Activated CD8-positive, alpha-beta memory T cell treated with anti-CD3 and anti-CD28 coated beads, Interleukin-2, amount 10 ng/mL, durations not matched to agents 7 days and 5 days (primary cell): ENCODE results near the gene DCDC2C. TPM values are rescaled to one million over a fixed set of nuclear protein-coding genes. Genes with fewer than 3 reads are reported as not detected.

ENCODE experiments used
- ATAC-seq: fragments of 150-1000 bp; cut with Tn5 transposase; one replicate; pipeline ENCODE4 v1.10.0; 2021; ENCODE audit warnings: moderate library complexity
- CTCF ChIA-PET: fragments of 350-600 bp; sonication (Branson Sonifier 250); formaldehyde crosslinking; loops from one replicate; lab custom pipeline; 2021; ENCODE audit warnings: antibody characterized with exemption; lab: Charles Lee
- DNase-seq: peaks from one replicate; pipeline ENCODE4 v3.0.0-alpha.2; 2020
- H3K27ac Mint-ChIP-seq: one replicate; pipeline ENCODE4 v1.8.0; 2021; ENCODE audit warnings: mild to moderate bottlenecking, mixed read lengths
- H3K27me3 Mint-ChIP-seq: one replicate; pipeline ENCODE4 v1.8.0; 2021; ENCODE audit warnings: mixed read lengths
- H3K36me3 Mint-ChIP-seq: one replicate; pipeline ENCODE4 v1.8.0; 2021; ENCODE audit warnings: mild to moderate bottlenecking, mixed read lengths
- H3K4me1 Mint-ChIP-seq: one replicate; pipeline ENCODE4 v1.8.0; 2021; ENCODE audit warnings: mixed read lengths
- H3K4me3 Mint-ChIP-seq: one replicate; pipeline ENCODE4 v1.8.0; 2021; ENCODE audit warnings: mild to moderate bottlenecking, moderate library complexity, mixed read lengths
- H3K9me3 Mint-ChIP-seq: one replicate; pipeline ENCODE4 v1.8.0; 2022; ENCODE audit warnings: low read depth, mixed read lengths
- total RNA-seq, 2 experiments: library from RNA; stranded (reverse); gene quantifications; one replicate each; pipeline ENCODE4 v1.2.3, GENCODE V29; 2021

Gene DCDC2C
- total RNA-seq, 2 experiments from 2014 or later, result not detected

DNA sequence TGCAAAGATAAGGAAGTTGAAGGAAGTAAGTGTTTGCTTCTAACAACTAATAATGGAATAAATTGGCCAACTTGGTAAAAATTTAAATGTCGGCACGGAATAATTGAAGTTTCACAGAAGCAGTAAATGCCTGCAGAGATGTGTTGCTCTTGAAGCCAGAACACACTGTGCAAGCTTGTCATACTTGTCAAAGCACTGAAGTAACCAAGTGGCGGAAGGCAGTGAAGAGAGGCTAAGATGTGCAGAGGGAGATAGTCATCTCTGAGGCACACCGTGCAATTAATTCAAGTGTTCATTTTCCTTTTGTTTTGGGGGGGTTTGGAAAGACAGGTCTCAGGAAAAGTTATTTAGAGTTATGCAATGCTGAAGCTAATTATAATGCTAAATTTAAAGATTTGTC is 5.2 kb downstream of the DCDC2C start:
- DNase-seq, result no peak
- H3K27ac Mint-ChIP-seq, result no peak overlapping the region
- CTCF ChIA-PET, result no interaction called here
- H3K36me3 Mint-ChIP-seq, result no peaks in the 10 kb centered on the region
- no peak for ATAC-seq
- H3K27me3 Mint-ChIP-seq, result peaks cover 16% of the 10 kb centered on the region
- H3K4me1 Mint-ChIP-seq, result no peaks in the 10 kb centered on the region
- H3K9me3 Mint-ChIP-seq, result no peaks in the 10 kb centered on the region
- H3K4me3 Mint-ChIP-seq, result no peak overlapping the region

DNA sequence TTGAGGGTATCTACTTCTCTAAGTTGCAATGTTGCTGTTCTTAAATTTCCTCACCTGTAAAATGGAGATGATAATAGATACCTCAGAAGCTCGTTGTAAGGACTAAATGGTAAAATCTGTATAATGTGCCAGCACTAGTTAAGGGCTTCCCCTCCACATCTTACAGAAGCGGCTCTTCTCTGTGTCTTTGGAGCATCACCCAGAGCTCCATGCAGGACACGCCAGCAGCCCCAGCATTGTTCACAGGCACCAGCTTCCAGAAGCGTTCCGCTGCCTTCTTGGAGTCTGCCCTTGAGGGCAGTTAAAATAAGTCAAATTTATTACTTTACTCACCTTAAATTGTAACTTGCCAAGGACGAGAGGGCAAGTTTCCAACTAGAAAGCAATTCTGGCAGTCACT is 5.8 kb downstream of the DCDC2C start:
- no peak for ATAC-seq
- CTCF ChIA-PET, result no interaction called here
- DNase-seq, result no peak
- no peak overlapping the region for H3K27ac Mint-ChIP-seq
- no peaks in the 10 kb centered on the region for H3K9me3 Mint-ChIP-seq
- H3K4me1 Mint-ChIP-seq, result no peaks in the 10 kb centered on the region
- H3K27me3 Mint-ChIP-seq, result peaks cover 16% of the 10 kb centered on the region
- H3K4me3 Mint-ChIP-seq, result no peak overlapping the region
- no peaks in the 10 kb centered on the region for H3K36me3 Mint-ChIP-seq

DNA sequence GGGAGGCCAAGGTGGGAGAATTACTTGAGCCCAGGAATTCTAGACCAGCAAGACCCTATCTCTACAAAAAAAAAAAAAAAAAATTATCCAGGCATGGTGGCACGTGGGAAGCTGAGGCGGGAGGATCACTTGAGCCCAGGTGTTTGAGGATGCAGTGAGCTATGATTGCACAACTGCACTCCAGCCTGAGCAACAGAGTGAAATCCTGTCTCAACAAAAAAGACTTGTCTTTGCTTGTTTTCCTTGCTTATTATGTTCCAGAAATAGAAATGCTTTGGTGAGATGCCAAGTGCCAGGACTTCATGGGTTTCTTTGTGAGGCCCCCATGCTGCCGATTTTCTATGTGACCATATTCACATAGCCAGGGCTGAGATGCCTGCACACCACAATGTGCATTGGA is 9.0 kb downstream of the DCDC2C start:
- no peaks in the 10 kb centered on the region for H3K36me3 Mint-ChIP-seq
- peaks cover 2% of the 10 kb centered on the region for H3K27me3 Mint-ChIP-seq
- H3K4me3 Mint-ChIP-seq, result no peak overlapping the region
- ATAC-seq (no peak), DNase-seq (no peak)
- H3K9me3 Mint-ChIP-seq, result no peaks in the 10 kb centered on the region
- CTCF ChIA-PET, result interaction anchor here (1.5 kb wide), 1 partner anchor 16 kb away, joined by 3 read pairs; no protein-coding TSS in a partner anchor
- no peak overlapping the region for H3K27ac Mint-ChIP-seq
- H3K4me1 Mint-ChIP-seq, result no peaks in the 10 kb centered on the region

DNA sequence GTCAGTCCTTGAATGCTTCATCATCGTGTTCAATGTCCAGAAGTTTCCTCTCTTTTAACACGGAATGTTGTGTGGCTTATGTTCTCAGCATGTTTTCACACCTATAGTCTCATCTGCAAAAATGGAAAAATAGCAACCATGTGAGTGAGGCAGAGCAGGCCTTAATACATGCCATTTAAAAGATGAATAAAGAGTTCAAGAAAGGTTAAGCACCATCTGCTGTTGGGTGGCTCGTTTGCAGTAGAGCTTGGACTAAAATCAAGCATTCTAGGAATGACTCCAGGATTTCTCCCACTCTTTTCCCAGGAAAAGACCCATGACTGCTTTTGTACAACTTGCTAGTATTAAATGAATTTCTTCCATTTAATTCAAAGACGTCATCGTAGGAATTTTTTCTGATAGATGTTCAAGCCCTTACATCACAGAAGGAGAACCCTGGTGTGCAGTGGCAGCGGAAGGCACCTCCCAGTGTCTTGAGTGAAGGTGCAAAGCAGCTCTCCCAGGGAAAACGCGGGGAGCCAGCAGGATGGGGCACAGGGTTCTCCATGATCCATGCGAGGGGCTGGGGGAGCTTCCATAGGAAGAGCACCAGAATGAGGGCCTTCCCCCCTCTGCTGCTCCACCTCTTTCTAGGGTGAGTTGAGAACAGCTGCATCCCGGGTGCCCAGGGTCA is 9.6 kb downstream of the DCDC2C start:
- no peaks in the 10 kb centered on the region for H3K4me1 Mint-ChIP-seq
- no peak overlapping the region for H3K4me3 Mint-ChIP-seq
- no peak overlapping the region for H3K27ac Mint-ChIP-seq
- DNase-seq, result no peak
- H3K27me3 Mint-ChIP-seq, result peaks cover 2% of the 10 kb centered on the region
- H3K9me3 Mint-ChIP-seq, result no peaks in the 10 kb centered on the region
- H3K36me3 Mint-ChIP-seq, result no peaks in the 10 kb centered on the region
- CTCF ChIA-PET, result interaction anchor here (0.7 to 1.1 kb wide), 2 partner anchors 14 to 15 kb away, joined by 3 read pairs; no protein-coding TSS in a partner anchor
- no peak for ATAC-seq

DNA sequence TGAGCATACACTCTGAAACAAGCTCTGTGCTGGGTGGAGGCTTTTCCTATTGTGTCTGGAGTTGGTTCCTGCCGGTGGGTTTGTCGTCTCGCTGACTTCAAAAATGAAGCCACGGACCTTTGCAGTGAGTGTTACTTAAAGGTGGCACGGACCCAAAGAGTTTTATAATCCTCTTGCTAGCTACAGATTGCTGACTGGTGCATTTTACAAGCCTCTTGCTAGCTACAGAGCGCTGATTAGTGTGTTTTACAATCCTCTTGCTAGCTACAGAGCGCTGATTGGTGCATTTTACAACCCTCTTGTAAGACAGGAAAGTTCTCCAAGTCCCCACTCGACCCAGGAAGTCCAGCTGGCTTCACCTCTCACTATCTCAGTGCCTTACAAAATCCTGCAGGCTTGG is 15.3 kb downstream of the DCDC2C start:
- Mint-ChIP-seq H3K9me3 (no peaks in the 10 kb centered on the region), H3K27me3 (no peaks in the 10 kb centered on the region), H3K4me3 (no peak overlapping the region), H3K36me3 (no peaks in the 10 kb centered on the region), H3K4me1 (no peaks in the 10 kb centered on the region), H3K27ac (no peak overlapping the region)
- CTCF ChIA-PET, result no interaction called here
- ATAC-seq (no peak), DNase-seq (no peak)

DNA sequence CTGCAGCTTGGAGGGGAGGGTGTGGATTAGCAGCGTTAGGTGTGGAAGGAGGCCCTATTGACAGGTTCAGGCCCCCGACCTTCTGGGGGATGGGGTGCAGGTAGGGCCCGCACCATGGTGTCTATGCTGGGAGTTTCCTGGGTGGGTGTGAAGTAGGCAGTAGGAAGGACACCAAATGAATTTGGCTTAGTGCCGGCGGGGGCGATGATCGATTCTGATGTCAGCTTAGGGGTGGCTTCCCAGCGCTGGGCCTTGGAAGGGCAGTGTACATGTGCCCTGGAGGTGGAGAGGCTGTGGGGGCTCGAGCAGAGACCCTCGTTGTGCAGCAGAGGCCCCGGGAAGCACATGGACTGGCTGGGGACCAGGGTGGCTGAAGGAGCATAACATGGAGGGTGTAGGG is 21.6 kb downstream of the DCDC2C start:
- CTCF ChIA-PET, result no interaction called here
- no peak for ATAC-seq

DNA sequence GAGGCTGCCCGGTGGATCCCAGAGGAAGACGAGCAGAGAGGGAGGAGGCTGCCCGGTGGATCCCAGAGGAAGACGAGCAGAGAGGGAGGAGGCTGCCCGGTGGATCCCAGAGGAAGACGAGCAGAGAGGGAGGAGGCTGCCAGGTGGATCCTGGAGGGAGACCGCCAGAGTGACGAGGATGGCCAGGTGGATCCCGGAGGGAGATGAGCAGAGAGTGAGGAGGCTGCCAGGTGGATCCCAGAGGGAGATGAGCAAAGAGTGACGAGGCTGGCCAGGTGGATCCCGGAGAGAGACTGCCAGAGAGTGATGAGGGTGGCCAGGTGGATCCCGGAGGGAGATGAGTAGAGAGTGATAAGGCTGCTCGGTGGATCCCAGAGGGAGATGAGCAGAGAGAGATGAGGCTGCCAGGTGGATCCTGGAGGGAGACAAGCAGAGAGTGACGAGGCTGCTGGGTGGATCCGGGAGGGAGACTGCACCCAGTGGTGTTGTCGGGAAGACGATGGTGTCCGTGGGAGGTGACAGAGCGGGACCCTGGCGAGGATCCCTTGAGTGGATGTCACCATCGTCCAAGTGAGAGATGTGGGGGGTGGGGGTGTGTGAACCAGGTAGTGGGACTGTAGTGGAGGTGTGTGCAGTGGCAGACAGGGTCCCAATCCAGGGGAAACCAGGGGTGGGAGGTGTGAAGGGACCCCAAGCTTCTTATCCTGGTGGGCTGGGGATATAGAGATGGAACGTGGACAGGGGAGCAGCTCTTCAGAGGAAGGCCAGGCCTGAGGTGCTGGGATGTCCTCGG is 22.3 kb downstream of the DCDC2C start:
- CTCF ChIA-PET, result no interaction called here
- H3K36me3 Mint-ChIP-seq, result no peaks in the 10 kb centered on the region
- no peaks in the 10 kb centered on the region for H3K27me3 Mint-ChIP-seq
- no peaks in the 10 kb centered on the region for H3K9me3 Mint-ChIP-seq
- H3K27ac Mint-ChIP-seq, result no peak overlapping the region
- DNase-seq, result peak; percentile 31
- no peak for ATAC-seq
- no peak overlapping the region for H3K4me3 Mint-ChIP-seq
- H3K4me1 Mint-ChIP-seq, result no peaks in the 10 kb centered on the region

More for the DNA sequence above, 21.6 kb downstream of the DCDC2C start:
- peak; percentile 30 for DNase-seq
- H3K36me3 Mint-ChIP-seq, result no peaks in the 10 kb centered on the region
- no peaks in the 10 kb centered on the region for H3K4me1 Mint-ChIP-seq
- H3K27ac Mint-ChIP-seq, result no peak overlapping the region
- H3K27me3 Mint-ChIP-seq, result no peaks in the 10 kb centered on the region
- no peak overlapping the region for H3K4me3 Mint-ChIP-seq
- H3K9me3 Mint-ChIP-seq, result no peaks in the 10 kb centered on the region

DNA sequence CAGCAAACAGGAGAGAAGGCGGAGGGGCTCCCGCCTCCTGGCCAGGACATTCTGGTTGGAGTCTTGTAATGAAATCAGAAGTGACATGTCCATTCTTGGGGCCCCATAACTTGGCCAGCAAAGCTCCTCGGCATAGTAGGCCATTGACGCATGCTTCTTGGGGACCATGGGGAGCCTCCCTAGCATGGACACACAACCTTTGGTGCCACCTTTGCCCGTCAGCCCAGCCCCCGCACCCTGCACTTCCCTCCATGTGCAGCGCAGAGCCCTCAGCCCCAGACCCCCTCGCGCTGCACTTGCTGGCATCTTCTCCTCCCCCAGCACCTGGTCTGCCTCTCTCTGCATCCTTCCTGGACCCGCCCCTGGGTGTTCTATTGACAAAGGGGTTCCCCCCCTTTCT is 23.1 kb downstream of the DCDC2C start:
- Mint-ChIP-seq H3K27me3 (no peaks in the 10 kb centered on the region), H3K4me3 (no peak overlapping the region), H3K27ac (no peak overlapping the region), H3K36me3 (no peaks in the 10 kb centered on the region), H3K9me3 (no peaks in the 10 kb centered on the region), H3K4me1 (no peaks in the 10 kb centered on the region)
- CTCF ChIA-PET, result no interaction called here
- ATAC-seq (no peak), DNase-seq (peak; percentile 25)

DNA sequence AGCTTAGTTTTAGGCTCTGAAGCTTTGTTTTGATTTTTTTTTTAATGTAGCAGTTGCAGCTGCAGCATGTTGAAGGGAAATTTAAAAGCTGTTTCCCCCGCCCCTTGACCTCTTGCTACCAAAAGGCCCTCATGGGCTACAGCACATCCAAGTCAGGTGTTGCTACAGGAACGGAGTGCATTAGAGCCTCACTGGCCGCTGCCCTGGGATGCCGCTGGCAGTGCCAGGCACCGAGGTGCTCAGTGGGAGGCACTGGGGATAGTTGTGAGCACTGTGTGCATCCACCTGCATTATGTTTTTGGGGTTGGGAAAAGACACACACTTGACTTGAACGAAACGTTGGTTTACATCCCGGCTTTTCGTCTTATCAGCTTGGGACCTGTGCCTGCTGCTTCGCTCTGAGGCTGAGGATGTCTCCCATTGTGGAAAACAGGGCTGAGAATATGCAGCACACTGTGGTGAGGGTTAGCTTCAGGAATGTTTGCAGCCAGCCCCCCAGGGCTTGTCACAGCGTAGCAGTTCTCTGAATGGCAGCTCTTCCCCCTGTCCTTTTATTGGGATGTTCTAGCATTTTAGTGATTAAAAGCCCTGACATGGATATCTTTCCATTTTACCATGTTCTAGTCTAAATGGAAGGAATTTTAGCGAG is 24.1 kb downstream of the DCDC2C start:
- DNase-seq (peak; percentile 26), ATAC-seq (no peak)
- H3K27ac Mint-ChIP-seq, result no peak overlapping the region
- CTCF ChIA-PET, result interaction anchor here (0.6 to 4.0 kb wide), 10 partner anchors 14 to 232 kb away, joined by 3 to 28 read pairs (median 4); no protein-coding TSS in a partner anchor
- H3K4me1 Mint-ChIP-seq, result no peaks in the 10 kb centered on the region
- no peaks in the 10 kb centered on the region for H3K36me3 Mint-ChIP-seq
- no peaks in the 10 kb centered on the region for H3K9me3 Mint-ChIP-seq
- H3K27me3 Mint-ChIP-seq, result no peaks in the 10 kb centered on the region
- H3K4me3 Mint-ChIP-seq, result no peak overlapping the region

DNA sequence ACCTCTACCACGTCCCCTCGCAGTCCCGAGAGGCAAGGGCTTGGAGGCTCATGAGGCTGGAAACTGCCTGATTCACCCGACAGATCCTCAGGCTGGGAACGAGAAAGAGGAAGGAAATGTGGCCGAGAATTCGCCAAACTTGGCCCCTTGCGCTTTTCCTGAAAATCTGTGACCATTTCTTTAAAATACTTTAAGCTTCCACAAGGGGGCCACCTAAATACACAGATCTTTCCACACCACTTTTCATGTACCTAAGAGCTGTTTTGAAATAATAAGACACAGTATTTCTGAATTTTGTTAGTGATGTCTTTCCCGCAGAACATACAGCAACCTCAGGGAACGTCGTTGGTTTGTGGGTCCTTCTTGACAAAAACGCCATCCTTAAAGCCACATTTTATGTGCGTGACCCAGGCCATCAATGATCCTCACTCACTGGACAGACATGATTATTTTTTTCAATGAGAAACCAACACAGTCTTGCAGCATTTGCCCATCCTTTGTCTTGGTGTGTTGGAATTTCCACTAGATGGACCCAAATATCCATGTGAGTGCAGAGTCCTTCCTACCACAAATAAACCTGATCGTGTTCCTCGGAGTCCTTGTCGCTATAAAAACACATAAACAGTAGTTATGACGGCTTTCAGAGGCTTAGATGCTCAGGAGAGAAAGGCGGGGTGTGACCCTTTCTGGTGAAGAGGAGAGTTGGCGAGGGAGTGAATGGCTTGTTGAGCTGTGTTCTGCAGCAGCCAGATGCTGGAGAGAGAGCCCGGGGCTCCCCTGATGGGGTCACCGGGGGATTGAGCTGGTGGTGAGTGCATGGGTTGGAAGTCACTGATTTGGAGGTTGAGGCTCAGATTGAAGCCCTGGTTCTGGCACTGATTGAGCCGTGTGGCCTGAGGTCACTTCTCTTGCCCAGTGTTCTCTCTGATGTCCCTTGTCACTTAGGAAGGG is 25.0 kb downstream of the DCDC2C start:
- ATAC-seq (no peak), DNase-seq (peak; percentile 39)
- no peak overlapping the region for H3K4me3 Mint-ChIP-seq
- H3K9me3 Mint-ChIP-seq, result no peaks in the 10 kb centered on the region
- H3K27me3 Mint-ChIP-seq, result no peaks in the 10 kb centered on the region
- CTCF ChIA-PET, result interaction anchor here (0.6 to 4.0 kb wide), 11 partner anchors 15 to 231 kb away, joined by 3 to 28 read pairs (median 4); no protein-coding TSS in a partner anchor
- H3K4me1 Mint-ChIP-seq, result no peaks in the 10 kb centered on the region
- no peak overlapping the region for H3K27ac Mint-ChIP-seq
- no peaks in the 10 kb centered on the region for H3K36me3 Mint-ChIP-seq

DNA sequence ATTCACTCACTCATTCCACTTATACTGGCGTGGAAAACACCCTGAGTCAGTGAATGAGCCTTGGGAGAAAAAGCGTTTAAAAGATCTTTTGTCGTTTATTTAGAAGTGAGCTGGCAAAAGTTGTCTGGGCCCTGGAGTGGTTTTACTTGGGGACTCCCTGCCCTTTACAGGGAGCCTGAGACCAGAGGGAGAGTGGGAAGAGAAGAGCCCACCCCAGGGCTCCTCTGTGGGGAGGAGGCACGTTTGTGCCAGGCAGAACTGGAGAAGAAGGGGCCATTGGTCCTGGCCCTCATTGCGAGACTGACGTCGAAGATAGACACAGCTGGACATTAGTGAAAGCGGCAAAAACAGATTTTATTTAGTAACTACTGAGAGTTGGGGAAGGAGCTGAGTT is 25.7 kb downstream of the DCDC2C start:
- ATAC-seq, result no peak
- no peak overlapping the region for H3K27ac Mint-ChIP-seq
- CTCF ChIA-PET, result interaction anchor here (1.1 to 4.0 kb wide), 6 partner anchors 17 to 136 kb away, joined by 3 to 28 read pairs (median 8); no protein-coding TSS in a partner anchor
- no peaks in the 10 kb centered on the region for H3K4me1 Mint-ChIP-seq
- DNase-seq, result no peak
- H3K9me3 Mint-ChIP-seq, result no peaks in the 10 kb centered on the region
- H3K36me3 Mint-ChIP-seq, result no peaks in the 10 kb centered on the region
- H3K4me3 Mint-ChIP-seq, result no peak overlapping the region
- no peaks in the 10 kb centered on the region for H3K27me3 Mint-ChIP-seq

DNA sequence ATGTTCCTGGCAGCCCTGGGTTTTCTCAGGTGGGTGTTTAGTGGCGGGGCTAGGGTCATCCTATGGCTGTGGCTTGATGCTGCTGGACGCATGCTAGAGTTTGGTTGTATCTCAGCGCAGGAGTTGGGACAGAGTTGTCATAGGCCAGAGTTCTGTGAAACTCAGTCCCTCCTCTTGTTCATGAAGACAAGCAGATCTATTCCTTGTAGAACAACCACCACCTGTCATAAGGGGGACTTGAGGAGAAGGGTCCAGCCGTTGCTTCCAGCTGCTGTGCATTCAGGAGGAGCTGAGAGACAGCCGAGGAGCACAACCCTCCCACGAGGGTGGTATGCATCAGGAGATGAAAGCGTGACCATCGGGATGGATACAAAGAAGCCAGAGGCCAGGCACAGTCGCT is 26.4 kb downstream of the DCDC2C start:
- CTCF ChIA-PET, result interaction anchor here (1.9 to 4.0 kb wide), 2 partner anchors 51 to 96 kb away, joined by 4 to 28 read pairs; no protein-coding TSS in a partner anchor
- Mint-ChIP-seq H3K4me1 (no peaks in the 10 kb centered on the region), H3K36me3 (no peaks in the 10 kb centered on the region), H3K9me3 (no peaks in the 10 kb centered on the region), H3K4me3 (no peak overlapping the region), H3K27me3 (no peaks in the 10 kb centered on the region), H3K27ac (no peak overlapping the region)
- peak; percentile 22 for DNase-seq
- ATAC-seq, result no peak
